Activated CD4-positive, CD25-positive, alpha-beta regulatory T cell (primary cell): ENCODE data around the gene RFFL.

Source experiments
- DNase-seq, 4 experiments: peaks; one replicate each; lab custom pipeline; 2025; lab: John Stamatoyannopoulos, UW

The RFFL gene

DNA sequence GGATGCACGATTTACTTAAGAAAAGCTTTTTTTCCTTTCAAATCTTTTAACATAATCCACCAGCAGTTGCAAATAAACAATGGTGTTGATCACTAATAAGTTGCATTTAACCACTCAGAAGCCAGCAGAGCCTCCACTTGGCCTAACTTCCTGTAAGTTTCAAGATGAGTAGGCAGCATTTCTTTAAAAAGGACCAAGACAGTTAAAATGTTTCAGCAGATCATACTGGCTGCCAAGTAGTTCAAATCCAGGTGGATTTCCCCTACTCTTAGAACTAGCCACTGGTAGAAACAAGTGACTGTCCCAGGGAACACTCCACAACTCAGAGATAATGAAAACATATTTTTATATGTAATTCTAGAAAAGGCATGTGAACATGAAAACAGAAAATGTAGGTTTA lies 17.0 kb upstream of the RFFL start:
- no peak for DNase-seq

DNA sequence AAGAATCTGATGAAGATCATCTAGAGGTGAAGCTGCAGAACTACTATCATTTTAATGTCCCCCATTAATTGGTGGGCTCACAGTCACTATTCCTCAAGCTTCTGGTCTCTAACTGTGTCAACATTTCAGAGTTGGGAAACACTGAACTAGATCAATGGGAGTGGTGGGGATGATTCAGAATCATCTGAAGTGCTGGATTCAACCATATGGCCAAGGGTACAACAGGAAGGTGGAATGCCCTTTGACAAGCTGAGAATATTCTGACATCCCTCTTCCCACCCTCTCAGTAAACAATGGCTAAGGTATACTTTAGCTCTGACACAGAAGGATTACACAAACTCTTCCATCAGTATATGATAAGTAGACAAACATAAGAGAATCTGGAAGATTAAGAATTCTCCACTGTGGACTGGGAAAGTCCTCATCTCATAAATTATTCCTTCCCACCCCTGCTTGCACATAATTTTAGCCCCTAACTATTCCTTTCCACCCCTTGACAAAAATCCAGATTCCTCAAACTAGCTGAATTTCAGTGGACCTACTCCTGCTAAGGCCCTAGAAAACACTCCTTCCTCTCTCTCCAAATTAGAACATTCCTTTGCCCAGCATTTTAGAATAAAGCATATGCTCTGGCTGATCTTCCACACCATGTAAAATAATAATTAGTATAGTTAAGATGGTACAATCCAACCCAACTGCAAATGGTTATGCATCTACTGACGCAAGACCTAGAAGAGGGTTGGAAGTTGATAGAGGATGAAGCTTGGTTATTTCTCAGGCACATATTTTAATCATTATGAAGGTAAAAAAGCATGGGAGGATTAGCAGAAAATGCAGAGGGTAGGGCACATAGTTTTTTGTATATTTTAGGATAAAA lies 16.3 kb upstream of the RFFL start:
- DNase-seq, result no peak

DNA sequence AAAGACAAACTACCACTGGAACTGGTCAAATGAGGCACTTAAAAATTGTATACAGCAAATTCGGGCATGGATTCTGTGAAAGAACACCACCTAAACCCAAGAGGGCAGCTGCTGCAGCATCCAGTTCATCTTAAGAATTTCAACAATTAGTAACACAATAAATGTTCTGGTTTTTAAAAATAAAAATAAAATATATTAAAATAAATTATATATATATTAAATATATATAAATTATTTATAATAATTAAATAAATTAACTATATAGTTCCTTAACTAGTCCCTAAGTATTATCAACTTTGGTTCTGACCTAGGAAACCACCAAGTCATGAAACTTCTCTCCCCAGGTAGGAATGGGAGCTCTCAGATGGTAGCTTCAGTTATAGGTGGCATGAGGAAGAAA lies 13.4 kb upstream of the RFFL start:
- no peak for DNase-seq

DNA sequence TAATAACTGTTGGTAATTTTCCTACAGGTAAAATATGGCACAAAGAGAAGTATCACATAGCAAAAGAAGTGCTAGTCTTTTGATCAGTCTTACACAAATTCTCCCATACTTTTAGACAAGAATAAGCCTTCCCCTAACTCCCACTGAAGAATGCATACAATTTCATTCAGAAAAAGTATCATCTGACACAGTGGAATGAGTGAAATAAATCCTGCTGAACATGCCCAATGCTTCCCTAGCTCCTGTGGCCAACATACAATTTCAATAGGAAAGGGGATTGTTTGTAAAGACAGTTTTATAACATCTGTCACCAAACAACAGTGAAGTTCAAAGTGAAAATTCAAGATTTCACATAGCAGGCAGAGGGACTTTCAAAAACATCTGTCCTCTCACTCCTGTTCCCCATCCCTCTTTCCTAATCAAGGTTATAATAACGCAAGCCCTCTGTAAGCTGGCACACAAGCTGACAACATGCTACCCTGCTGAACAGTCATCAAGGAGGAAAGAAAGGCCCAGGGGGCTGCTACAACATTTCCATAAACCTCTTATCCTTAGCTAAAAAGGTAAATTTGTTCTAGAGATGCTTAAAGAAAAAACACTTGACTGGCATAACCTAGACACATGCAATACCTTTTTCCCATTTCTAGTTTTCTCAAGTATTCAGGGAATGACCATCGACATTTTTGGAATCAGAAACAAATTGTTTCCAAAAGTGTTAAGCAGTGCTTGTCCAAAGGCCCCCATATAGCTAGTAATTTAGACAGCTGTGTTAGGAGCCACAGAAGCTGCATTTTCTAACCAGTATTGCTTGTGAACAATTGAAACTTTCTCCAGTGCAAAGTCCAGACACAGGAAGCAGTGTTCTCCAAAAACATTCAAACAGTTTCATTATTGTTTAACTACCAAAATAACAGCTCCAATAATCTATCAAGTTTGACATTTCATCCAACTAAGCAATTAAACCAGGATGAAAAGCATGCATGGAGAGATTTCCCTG lies 11.5 kb upstream of the RFFL start:
- DNase-seq, result no peak

DNA sequence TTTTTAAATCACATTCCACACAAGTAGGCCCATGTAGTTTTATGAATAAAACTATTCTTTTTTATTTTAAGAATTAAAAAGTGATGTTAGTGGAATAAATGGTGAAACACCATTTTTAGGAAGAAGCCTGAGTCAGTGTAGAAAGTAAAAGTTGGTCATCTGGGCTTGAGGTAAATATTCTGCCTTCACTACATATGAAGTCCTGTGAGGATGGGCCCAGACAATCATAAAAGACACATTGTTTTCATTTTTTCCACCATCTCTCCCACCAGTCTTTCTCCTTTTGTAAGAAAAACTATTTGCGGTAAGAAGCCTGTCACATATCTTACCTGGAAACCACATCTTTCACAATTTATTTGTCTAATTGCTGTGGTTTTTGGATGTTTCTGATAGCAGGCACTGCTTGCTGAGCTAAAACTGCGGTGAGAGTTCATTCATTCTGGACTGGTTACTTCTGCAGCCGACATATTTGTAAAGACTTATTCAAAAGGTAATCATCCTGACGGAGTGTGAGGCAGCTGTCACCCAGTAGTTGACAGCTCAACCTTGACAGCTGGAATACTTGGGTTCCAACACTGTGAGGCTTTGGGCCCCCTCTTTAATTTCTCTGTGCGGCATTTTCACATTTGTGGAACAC lies 10.6 kb upstream of the RFFL start:
- DNase-seq, result no peak

DNA sequence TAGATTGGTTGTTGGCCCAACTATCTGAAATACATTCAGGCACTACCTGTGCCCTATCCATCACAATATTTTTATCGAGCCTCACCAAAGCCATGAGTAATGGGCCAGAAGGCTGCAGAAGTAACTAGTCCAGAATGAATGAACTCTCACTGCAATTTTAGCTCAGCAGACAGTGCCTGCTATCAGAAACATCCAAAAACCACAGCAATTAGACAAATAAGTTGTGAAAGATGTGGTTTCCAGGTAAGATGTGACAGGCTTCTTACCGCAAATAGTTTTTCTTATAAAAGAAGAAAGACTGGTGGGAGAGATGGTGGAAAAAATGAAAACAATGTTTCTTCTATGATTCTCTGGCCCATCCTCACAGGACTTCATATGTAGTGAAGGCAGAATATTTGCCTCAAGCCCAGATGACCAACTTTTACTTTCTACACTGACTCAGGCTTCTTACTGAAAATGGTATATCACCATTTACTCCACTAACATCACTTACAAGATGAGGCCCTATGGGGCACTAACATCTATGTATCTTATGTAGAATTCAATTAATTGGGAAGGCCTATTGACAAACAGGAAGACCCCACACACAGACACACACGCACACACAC lies 9.8 kb upstream of the RFFL start:
- no peak for DNase-seq

DNA sequence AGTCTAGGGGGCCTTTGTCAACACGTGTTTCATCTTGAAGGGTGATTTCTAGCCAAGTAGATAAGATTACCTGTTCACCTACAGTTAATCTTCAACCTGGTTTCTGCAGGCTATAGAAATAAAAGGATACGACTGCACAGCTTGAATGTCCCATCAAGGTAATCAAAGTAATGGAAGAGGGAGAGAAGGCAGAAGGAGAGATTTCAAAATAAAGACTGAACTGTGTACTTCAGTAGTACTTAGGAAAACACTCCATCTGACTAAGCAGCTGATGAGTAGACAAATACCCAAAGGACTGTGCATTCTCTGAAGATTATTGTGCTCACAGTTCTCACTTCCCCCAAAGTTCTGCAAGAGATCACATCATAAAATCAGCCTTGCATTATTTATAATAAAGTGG lies 5.8 kb upstream of the RFFL start:
- DNase-seq, result no peak

DNA sequence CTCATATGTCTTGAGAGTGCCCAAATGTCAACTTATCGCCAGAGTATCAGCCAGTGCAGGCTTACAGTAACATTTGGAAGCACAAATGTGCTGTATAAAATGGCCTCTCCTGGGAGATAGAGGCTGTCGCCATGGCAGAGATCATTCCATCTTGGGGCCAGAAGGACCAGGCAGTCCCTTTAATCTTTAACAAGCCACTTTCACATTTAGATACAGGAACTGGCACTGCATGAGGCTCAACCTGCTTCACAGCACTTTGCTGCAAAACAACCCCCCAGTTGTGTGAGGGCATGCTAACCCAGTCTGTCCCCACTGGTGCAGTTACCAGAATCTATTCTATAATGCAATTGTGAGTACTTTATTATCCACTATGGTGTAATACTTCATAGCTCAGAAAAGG lies 4.7 kb upstream of the RFFL start:
- no peak for DNase-seq

DNA sequence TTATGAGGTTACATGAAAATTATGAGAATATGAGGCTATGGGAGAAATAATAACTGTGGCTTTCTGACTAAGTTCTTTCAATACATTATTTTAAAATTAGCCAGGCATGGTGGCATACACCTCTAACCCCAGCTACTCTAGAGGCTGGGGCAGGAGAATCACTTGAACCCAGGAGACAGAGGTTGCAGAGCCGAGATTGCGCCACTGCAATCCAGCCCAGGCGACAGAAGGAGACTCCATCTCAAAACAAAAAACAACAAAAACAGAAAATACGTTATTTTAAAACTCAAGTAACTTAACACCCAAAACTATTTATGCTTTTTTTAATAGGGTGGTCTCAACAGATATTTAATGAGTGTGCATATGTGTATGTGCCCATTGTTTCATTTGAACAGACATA lies 2.4 kb upstream of the RFFL start:
- no peak for DNase-seq

DNA sequence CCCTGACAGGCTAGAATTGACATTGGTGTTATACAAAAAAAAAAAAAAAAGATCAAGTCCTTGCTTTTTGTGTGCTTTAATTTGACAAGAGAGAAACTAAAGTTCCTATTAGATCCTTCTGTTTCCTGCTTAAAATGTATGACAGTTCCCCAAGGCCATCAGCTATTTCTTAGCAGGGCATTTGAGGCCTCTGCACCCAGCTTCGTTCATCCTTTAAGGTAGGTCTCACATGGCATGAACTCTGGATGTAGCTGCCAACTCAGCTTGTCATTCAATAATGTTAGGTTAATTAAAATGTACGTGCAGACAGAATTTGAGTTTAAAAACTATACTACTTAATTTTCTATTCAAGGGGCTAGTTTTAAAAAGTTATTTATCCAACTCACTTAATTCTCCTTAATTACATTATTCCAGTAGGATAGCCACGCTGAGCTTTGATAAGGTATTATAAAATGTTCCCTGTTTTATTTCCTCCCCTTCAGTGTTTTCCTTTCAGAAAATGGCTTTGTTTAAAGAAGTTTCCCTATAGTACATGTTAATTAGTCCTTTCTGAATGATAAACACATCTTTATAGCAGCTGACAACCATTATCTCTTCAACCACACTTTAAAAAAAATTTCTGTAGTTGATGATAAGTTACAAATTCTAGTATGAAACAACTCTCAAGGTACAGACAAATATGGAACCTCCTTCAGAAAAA lies 1.2 kb upstream of the RFFL start:
- no peak for DNase-seq

DNA sequence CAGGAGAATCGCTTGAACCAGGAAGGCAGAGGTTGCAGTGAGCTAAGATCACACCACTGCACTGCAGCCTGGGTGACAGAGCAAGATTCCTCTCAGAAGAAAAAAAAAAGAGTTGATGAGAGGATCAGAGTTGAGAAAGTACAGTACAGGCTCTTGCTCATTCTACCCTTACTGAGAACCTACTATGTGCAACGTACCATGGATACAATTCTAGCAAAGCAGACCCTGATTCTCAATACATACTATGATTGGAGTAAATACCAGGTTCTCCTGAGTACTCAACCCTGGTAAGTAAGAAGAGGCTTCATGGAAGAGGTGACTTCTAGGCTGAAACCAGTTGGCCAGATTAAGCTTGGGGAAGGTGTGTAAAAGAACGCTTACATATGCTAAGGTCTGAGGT lies 1.2 kb downstream of the RFFL start:
- DNase-seq, result no peak

DNA sequence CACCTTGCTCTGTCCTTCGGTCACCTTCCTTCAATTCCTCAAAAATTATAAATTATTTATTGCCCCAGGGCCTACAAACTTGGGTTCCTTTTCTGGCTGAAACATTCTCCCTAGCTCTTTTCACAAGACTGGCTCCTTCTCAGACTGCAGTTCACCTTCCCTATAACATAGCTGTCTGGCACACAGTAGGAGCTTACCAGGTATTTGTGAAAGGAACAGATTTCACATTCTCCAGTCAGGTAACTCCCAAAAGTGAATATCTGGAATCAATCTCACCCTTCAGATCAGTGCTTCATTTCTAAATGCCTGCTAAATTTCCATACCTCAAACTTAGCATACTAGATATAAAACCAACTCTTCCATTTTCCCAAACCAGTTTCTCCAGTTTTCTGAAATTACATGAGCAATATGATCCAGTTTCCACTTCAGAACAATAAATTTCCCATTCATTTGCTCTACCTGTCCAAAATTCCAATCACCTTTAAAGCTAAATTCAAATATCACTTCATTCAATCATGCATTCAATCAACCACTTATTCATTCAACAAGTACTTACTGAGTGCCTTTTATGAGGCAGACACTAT lies 6.1 kb downstream of the RFFL start:
- no peak for DNase-seq

DNA sequence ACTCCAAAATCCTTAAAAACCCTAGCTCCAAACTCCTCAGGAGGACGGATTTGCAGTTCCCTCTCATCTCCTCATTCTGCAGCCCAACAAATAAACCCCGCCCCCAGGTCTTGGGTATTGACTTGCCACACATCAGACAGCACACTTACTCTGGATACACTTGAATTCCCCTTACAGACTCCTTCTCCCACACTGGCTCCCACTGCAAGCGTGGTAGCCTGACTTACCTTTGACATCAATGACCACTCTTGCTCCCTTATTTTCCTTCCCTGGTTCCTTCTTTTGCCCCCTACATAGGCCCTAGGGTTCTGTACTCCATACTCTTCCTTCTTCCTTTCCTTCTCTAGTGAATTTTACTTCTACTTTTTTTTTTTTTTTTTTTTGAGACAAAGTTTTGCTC lies 7.5 kb downstream of the RFFL start:
- no peak for DNase-seq

DNA sequence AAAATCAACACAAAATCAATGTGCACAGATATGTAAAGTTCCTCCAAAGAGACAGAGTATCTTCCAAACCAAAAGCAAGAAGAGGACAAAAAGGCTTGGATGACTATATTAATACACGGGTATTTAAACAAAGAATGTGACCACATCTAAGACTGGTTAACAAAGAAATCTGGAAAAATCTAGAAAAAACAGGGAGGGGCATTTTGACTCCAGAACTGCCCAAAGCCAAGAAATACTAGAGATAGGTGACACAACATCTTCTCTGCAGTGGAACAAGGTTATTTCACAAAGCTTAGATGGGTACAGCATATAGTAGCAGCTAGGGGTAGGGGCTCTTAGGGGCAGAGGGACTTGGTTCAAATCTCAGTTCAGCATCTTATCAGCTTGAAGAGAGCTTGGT lies 10.3 kb downstream of the RFFL start:
- DNase-seq, result no peak

DNA sequence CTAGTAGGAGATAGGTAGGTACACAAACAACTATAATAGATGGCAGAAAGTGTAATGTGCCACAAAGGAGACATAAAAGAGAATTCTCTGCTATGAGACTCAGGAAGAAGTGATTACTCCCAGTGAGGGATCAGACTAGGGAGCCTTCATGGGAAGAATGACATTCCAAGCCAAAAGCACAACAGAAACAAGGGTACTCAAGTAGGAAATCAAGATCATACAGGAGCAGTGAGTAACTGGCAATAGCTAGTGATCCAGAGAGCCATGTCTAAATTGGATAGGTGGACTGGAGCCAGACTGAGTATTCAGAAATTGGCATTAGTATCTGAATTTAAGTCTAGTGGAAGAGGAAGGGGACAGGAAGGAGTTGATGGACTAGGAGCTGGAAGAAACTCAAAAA lies 10.7 kb downstream of the RFFL start:
- no peak for DNase-seq

DNA sequence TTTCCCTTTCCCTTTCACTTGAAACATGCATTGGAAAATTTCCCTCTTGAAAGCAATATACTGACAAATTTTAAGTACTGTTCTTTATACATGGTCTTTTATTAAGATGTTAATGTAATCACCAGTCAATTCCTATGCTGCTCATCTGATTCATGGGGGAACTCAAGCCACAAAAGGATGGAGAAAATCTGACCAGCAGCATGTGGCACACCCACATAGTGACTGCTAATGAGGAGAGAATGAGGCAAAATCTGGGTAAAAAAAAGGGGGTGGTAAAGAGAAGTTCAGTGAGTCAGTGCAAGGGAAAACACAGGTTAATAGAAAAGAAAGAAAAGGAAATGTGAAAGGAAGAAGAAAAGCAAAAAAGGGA lies 11.3 kb downstream of the RFFL start:
- no peak for DNase-seq

DNA sequence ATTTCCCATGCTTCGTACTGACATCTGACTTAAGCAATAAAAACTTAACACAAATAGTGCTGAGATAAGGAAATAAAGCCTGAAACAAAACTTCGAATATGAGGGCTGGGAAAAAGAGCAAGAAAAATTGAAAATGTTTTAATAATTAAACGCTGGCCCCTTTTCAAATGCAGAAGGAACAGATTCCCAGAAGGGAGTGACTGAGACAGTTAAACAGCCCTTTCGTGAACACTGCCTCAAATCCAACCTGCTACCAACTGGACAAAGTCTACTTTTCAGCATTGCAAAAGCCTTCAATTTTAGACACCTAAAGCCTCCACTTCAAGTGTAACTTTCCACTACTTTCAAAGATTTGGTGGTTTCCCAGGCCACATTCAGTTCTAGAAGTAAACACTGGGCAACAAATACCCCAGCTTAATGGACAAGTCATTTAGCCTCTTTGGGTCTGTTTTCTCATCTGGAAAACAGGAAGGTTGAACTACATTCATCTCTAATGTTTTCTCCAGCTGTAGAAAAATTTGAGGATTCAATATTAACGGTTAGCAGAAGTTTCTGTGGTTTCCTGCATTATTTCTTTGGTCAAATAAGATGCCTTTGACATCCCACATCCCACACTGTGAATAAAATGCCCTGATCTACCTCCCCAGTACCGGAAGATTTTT lies 11.8 kb downstream of the RFFL start:
- DNase-seq, result no peak

DNA sequence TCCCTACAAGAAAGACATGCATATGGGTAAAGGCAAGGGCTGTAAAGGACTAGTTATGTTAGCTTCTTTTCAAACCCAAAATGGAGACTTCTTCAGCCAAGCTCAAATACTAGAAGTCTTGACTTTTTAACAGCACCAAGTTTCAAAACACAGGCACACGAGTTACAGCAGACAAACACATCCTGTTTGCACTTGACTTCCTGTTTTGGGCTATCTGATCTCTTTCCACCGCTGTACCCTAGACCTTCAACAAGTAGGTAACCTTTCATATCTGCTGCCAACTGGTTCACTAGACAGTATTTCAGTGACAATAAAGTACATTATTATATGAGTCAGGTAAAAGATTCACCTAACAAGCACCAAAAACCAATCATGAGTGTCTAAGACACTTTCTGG lies 12.3 kb downstream of the RFFL start:
- DNase-seq, result no peak

DNA sequence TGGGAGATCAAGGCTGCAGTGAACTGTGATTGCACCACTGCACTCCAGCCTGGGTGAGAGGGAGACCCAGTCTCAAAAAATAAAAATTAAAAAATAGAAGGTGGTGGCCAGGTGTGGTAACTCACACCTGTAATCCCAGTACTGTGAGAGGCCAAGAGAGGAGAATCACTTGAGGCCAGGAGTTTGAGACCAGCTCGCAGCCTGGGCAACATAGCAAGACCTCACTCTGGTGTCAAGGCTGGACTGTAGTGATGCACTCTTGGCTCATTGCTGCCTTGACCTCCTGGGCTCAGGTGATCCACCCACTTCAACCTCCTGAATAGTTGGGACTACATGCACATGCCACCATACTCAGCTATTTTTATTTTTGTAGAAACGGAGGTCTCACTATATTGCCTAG lies 13.3 kb downstream of the RFFL start:
- DNase-seq, result no peak

DNA sequence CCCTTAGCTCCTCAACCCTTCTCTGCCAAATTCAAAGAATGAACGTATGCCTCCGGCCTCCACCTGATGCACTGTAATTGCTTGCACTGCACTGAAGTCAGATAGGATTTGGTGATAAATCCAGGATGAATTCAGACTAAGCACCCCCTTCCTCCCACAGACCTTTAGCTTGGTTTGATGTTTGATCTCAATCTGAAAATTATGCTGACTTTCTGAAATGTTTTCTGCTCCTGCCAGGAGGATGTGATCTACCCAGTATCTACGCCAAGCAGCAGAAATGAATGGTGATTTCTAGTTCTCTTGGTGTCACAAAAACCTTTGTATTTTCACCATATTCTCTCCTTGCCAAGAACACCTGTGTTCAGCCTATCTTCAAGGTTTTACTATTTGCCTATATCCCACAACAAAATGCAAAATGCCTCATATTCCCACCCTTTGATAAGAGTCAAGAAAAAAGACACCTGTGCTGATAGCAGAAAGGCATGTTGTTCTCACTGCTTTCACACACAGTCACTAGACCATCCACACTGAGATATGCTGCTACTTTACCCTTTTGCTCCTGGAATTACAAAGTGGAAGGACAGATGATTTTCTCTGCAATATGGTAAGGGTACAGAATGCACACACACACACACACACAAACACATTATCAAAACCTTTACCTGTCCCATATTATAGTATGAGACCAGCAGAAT lies 14.7 kb downstream of the RFFL start:
- no peak for DNase-seq
